ENCODE measurements around the gene DHDH. TPM values are rescaled to one million over a fixed set of nuclear protein-coding genes. Genes with fewer than 3 reads are reported as not detected.
A peak's percentile ranks its signal among the peaks of the same experiment; 100 is the strongest.
"Not testable (repeated sequence)": the region's sequence is repeated elsewhere in the genome, so short reads cannot be mapped to it uniquely, and the experiment has no call there.

DHDH gene
- not detected in 2 replicates for total RNA-seq

- H3K27me3 Mint-ChIP-seq (ENCODE audit: insufficient read depth), result peaks cover 11% of the 10 kb centered on the region
- H3K9me3 Mint-ChIP-seq, result no peaks in the 10 kb centered on the region
- peak within 1 kb of the TSS; percentile 61 for H3K27ac Mint-ChIP-seq
- peaks cover 14% of the 10 kb centered on the region for H3K4me1 Mint-ChIP-seq (ENCODE audit: low read depth)
- H3K36me3 Mint-ChIP-seq (ENCODE audit: low read depth), result no peaks in the 10 kb centered on the region
- peak within 1 kb of the TSS; percentile 83 for H3K4me3 Mint-ChIP-seq
- intact Hi-C loops (cut with micrococcal nuclease), result loop anchor here (1.0 to 2.0 kb wide), 3 partner anchors 32 to 61 kb away; partner anchors contain the start of genes FTL, NUCB1 and PPP1R15A
- DNase-seq (ENCODE audit: low spot score), result peak; percentile 85
These were observed at the start of gene DHDH for GRCh38 chr19:48933382-48933932. Gene DHDH (plus strand): TSS chr19:48933699. CDS start chr19:48933722, 23 bp downstream.

GRCh38 chr19:48883726-48884125 is 49.8 kb upstream of the DHDH start:
- Mint-ChIP-seq H3K27me3 (ENCODE audit: insufficient read depth) (no peaks in the 10 kb centered on the region), H3K27ac (no peak overlapping the region), H3K36me3 (ENCODE audit: low read depth) (no peaks in the 10 kb centered on the region), H3K4me3 (no peak overlapping the region), H3K4me1 (ENCODE audit: low read depth) (peaks cover under 1% of the 10 kb centered on the region), H3K9me3 (no peaks in the 10 kb centered on the region)
- intact Hi-C loops (cut with micrococcal nuclease), result no loop called here
- no peak for DNase-seq (ENCODE audit: low spot score)

GRCh38 chr19:48887861-48888612 is 45.5 kb upstream of the DHDH start:
- Mint-ChIP-seq H3K27ac (no peak overlapping the region), H3K36me3 (ENCODE audit: low read depth) (no peaks in the 10 kb centered on the region), H3K4me1 (ENCODE audit: low read depth) (no peaks in the 10 kb centered on the region), H3K27me3 (ENCODE audit: insufficient read depth) (peaks cover 2% of the 10 kb centered on the region), H3K9me3 (no peaks in the 10 kb centered on the region), H3K4me3 (no peak overlapping the region)
- intact Hi-C loops (cut with micrococcal nuclease), result no loop called here
- DNase-seq (ENCODE audit: low spot score), result no peak

- H3K27me3 Mint-ChIP-seq (ENCODE audit: insufficient read depth), result peaks cover 13% of the 10 kb centered on the region
- H3K4me1 Mint-ChIP-seq (ENCODE audit: low read depth); H3K27ac Mint-ChIP-seq; DNase-seq (ENCODE audit: low spot score); intact Hi-C loops (cut with micrococcal nuclease); H3K36me3 Mint-ChIP-seq (ENCODE audit: low read depth); H3K4me3 Mint-ChIP-seq; H3K9me3 Mint-ChIP-seq: not testable (repeated sequence)
These were observed 44.0 kb upstream of the DHDH start for GRCh38 chr19:48889496-48889895.

GRCh38 chr19:48890551-48890950 is 42.9 kb upstream of the DHDH start:
- Mint-ChIP-seq H3K9me3 (no peaks in the 10 kb centered on the region), H3K27ac (no peak overlapping the region), H3K36me3 (ENCODE audit: low read depth) (no peaks in the 10 kb centered on the region), H3K4me1 (ENCODE audit: low read depth) (no peaks in the 10 kb centered on the region), H3K27me3 (ENCODE audit: insufficient read depth) (peaks cover 18% of the 10 kb centered on the region), H3K4me3 (no peak overlapping the region)
- intact Hi-C loops (cut with micrococcal nuclease), result no loop called here
- DNase-seq (ENCODE audit: low spot score), result no peak

GRCh38 chr19:48895226-48895625 is 38.3 kb upstream of the DHDH start:
- DNase-seq (ENCODE audit: low spot score), result no peak
- intact Hi-C loops (cut with micrococcal nuclease), result no loop called here
- peaks cover 2% of the 10 kb centered on the region for H3K36me3 Mint-ChIP-seq (ENCODE audit: low read depth)
- H3K27ac Mint-ChIP-seq, result no peak overlapping the region
- no peak overlapping the region for H3K4me3 Mint-ChIP-seq
- H3K4me1 Mint-ChIP-seq (ENCODE audit: low read depth), result peaks cover 14% of the 10 kb centered on the region
- H3K9me3 Mint-ChIP-seq, result no peaks in the 10 kb centered on the region
- H3K27me3 Mint-ChIP-seq (ENCODE audit: insufficient read depth), result peaks cover 22% of the 10 kb centered on the region

- intact Hi-C loops (cut with micrococcal nuclease), result no loop called here
- H3K9me3 Mint-ChIP-seq, result no peaks in the 10 kb centered on the region
- H3K36me3 Mint-ChIP-seq (ENCODE audit: low read depth), result peaks cover 6% of the 10 kb centered on the region
- peaks cover 19% of the 10 kb centered on the region for H3K4me1 Mint-ChIP-seq (ENCODE audit: low read depth)
- no peak for DNase-seq (ENCODE audit: low spot score)
- H3K27me3 Mint-ChIP-seq (ENCODE audit: insufficient read depth), result peaks cover 22% of the 10 kb centered on the region
- H3K4me3 Mint-ChIP-seq, result no peak overlapping the region
- H3K27ac Mint-ChIP-seq, result no peak overlapping the region
These were observed 37.2 kb upstream of the DHDH start for GRCh38 chr19:48896191-48896720.

GRCh38 chr19:48897181-48897580 is 36.3 kb upstream of the DHDH start:
- Mint-ChIP-seq H3K27me3 (ENCODE audit: insufficient read depth) (peaks cover 22% of the 10 kb centered on the region), H3K9me3 (no peaks in the 10 kb centered on the region), H3K36me3 (ENCODE audit: low read depth) (peaks cover 8% of the 10 kb centered on the region), H3K27ac (no peak overlapping the region), H3K4me3 (no peak overlapping the region), H3K4me1 (ENCODE audit: low read depth) (peaks cover 27% of the 10 kb centered on the region)
- DNase-seq (ENCODE audit: low spot score), result no peak
- intact Hi-C loops (cut with micrococcal nuclease), result no loop called here

- DNase-seq (ENCODE audit: low spot score); H3K9me3 Mint-ChIP-seq; intact Hi-C loops (cut with micrococcal nuclease): not testable (repeated sequence)
- H3K4me1 Mint-ChIP-seq (ENCODE audit: low read depth), result peaks cover 32% of the 10 kb centered on the region
- H3K36me3 Mint-ChIP-seq (ENCODE audit: low read depth), result peaks cover 20% of the 10 kb centered on the region
- peak overlapping the region; percentile 56 for H3K4me3 Mint-ChIP-seq
- H3K27me3 Mint-ChIP-seq (ENCODE audit: insufficient read depth), result peaks cover 10% of the 10 kb centered on the region
- H3K27ac Mint-ChIP-seq, result peak overlapping the region; percentile 82
These were observed 34.1 kb upstream of the DHDH start for GRCh38 chr19:48899386-48899749.

GRCh38 chr19:48899781-48900476 is 33.6 kb upstream of the DHDH start, which contains the start of gene NUCB1:
Gene NUCB1 (plus strand): TSS chr19:48900312. CDS start chr19:48900797, 485 bp downstream.
- Mint-ChIP-seq H3K36me3 (ENCODE audit: low read depth) (peaks cover 24% of the 10 kb centered on the region), H3K9me3 (no peaks in the 10 kb centered on the region), H3K27ac (peak within 1 kb of the TSS; percentile 96), H3K4me3 (peak within 1 kb of the TSS; percentile 93), H3K27me3 (ENCODE audit: insufficient read depth) (peaks cover 5% of the 10 kb centered on the region), H3K4me1 (ENCODE audit: low read depth) (peaks cover 32% of the 10 kb centered on the region)
- intact Hi-C loops (cut with micrococcal nuclease), result loop anchor here (1.0 to 5.0 kb wide), 10 partner anchors 13 to 227 kb away; partner anchors contain the start of genes BAX, DHDH, FTL and GYS1
- peak; percentile 99 for DNase-seq (ENCODE audit: low spot score)

GRCh38 chr19:48900477-48901406 is 32.8 kb upstream of the DHDH start:
- intact Hi-C loops (cut with micrococcal nuclease), result loop anchor here (1.0 to 5.0 kb wide), 12 partner anchors 13 to 255 kb away; partner anchors contain the start of genes BAX, DHDH, FTL and GYS1
- H3K4me3 Mint-ChIP-seq, result peak overlapping the region; percentile 93
- peaks cover 3% of the 10 kb centered on the region for H3K27me3 Mint-ChIP-seq (ENCODE audit: insufficient read depth)
- H3K36me3 Mint-ChIP-seq (ENCODE audit: low read depth), result peaks cover 29% of the 10 kb centered on the region
- peaks cover 31% of the 10 kb centered on the region for H3K4me1 Mint-ChIP-seq (ENCODE audit: low read depth)
- peak overlapping the region; percentile 96 for H3K27ac Mint-ChIP-seq
- H3K9me3 Mint-ChIP-seq, result no peaks in the 10 kb centered on the region
- DNase-seq (ENCODE audit: low spot score), result no peak

- intact Hi-C loops (cut with micrococcal nuclease), result loop anchor here (5.0 kb wide), 1 partner anchor 225 kb away; no protein-coding TSS in a partner anchor
- H3K27ac Mint-ChIP-seq; H3K9me3 Mint-ChIP-seq; H3K27me3 Mint-ChIP-seq (ENCODE audit: insufficient read depth); DNase-seq (ENCODE audit: low spot score): not testable (repeated sequence)
- Mint-ChIP-seq H3K4me1 (ENCODE audit: low read depth) (peaks cover 27% of the 10 kb centered on the region), H3K4me3 (peak overlapping the region; percentile 35), H3K36me3 (ENCODE audit: low read depth) (peaks cover 36% of the 10 kb centered on the region)
These were observed 31.2 kb upstream of the DHDH start for GRCh38 chr19:48902291-48902690.
